Measurements from ENCODE around the gene ASXL3.

- TF ChIP-seq CTCF (IDR thresholded peaks at IDR 0.05) (no peak), POLR2A (IDR thresholded peaks at IDR 0.05) (no peak)
Observed at GRCh38 chr18:33571998-33572787, 5.8 kb upstream of the ASXL3 start.

Data from adrenal gland (tissue), 5 donors.